ENCODE measurements around the gene NSA2.

DNA sequence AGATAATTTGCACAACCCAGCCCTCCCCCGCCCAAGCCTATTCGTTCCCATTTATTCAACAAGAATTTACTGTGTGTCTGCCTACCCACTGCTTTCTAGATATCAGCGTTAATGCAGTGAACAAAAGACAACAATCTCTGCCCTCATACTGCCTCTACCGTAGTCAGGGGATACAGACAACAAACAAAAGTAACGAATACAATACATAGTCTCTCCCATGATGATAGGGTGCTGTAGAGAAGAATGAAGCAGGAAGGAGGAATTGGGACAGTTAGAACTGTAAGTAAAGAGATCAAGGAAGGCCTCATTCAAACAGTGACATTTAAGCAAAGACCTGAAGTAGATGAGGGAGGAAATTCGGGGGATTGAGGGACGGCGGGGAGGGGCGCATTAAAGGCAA, 1.8 kb upstream of the NSA2 start:
- TF ChIP-seq, protein P1, sequence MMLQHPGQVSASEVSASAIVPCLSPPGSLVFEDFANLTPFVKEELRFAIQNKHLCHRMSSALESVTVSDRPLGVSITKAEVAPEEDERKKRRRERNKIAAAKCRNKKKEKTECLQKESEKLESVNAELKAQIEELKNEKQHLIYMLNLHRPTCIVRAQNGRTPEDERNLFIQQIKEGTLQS (IDR thresholded peaks at IDR 0.05): no peak
- TF ChIP-seq, protein P2, sequence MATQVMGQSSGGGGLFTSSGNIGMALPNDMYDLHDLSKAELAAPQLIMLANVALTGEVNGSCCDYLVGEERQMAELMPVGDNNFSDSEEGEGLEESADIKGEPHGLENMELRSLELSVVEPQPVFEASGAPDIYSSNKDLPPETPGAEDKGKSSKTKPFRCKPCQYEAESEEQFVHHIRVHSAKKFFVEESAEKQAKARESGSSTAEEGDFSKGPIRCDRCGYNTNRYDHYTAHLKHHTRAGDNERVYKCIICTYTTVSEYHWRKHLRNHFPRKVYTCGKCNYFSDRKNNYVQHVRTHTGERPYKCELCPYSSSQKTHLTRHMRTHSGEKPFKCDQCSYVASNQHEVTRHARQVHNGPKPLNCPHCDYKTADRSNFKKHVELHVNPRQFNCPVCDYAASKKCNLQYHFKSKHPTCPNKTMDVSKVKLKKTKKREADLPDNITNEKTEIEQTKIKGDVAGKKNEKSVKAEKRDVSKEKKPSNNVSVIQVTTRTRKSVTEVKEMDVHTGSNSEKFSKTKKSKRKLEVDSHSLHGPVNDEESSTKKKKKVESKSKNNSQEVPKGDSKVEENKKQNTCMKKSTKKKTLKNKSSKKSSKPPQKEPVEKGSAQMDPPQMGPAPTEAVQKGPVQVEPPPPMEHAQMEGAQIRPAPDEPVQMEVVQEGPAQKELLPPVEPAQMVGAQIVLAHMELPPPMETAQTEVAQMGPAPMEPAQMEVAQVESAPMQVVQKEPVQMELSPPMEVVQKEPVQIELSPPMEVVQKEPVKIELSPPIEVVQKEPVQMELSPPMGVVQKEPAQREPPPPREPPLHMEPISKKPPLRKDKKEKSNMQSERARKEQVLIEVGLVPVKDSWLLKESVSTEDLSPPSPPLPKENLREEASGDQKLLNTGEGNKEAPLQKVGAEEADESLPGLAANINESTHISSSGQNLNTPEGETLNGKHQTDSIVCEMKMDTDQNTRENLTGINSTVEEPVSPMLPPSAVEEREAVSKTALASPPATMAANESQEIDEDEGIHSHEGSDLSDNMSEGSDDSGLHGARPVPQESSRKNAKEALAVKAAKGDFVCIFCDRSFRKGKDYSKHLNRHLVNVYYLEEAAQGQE (IDR thresholded peaks at IDR 0.05): no peak
- TF ChIP-seq, protein P3, sequence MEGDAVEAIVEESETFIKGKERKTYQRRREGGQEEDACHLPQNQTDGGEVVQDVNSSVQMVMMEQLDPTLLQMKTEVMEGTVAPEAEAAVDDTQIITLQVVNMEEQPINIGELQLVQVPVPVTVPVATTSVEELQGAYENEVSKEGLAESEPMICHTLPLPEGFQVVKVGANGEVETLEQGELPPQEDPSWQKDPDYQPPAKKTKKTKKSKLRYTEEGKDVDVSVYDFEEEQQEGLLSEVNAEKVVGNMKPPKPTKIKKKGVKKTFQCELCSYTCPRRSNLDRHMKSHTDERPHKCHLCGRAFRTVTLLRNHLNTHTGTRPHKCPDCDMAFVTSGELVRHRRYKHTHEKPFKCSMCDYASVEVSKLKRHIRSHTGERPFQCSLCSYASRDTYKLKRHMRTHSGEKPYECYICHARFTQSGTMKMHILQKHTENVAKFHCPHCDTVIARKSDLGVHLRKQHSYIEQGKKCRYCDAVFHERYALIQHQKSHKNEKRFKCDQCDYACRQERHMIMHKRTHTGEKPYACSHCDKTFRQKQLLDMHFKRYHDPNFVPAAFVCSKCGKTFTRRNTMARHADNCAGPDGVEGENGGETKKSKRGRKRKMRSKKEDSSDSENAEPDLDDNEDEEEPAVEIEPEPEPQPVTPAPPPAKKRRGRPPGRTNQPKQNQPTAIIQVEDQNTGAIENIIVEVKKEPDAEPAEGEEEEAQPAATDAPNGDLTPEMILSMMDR (IDR thresholded peaks at IDR 0.05; ENCODE audit: low read depth, low read length, missing input control): no peak
- TF ChIP-seq JUND (IDR thresholded peaks at IDR 0.05) (no peak), HNF4G (IDR thresholded peaks at IDR 0.05) (no peak), YY1 (IDR thresholded peaks at IDR 0.05) (no peak)

Measured in liver (tissue), 3 donors.